HL-60/S4 (cell line): ENCODE measurements around the gene GH1.

Experiments
- in situ Hi-C: fragments of 300-500 bp; cut with MboI; formaldehyde crosslinking; loops from 2 replicates; pipeline ENCODE4 v1.14.3; 2022; ENCODE audit warnings: low sequenced_read_pairs

GH1 gene

DNA sequence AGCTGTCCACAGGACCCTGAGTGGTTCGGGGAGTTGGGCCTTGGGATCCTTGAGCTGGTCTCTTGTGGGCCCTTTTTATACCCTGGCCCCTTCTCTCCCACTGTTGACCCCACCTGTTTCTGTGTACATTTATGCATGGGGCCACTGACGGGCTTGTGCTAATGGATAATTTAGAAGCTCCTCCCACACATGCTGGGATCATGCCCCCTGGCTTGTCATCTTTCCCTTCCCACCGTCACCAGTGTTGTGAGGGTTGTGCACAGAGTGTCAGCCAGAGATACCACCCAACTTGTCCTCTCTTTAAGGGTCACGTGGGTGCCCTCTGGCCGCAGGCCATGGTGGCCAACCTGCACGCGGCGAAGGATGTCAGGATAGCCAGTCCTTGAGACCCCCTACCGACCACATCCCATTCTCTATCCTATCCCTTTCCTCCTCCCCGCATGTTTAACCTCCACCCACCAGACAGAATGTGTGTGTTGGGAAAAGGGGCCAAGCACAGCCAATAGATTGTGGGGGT is at the start of gene GH1:
TSS of gene GH1 (minus strand) at position 51 of the 517 bp plus-strand sequence. CDS start 63 bp downstream, outside the sequence.
- in situ Hi-C loops = loop anchor here (10.0 kb wide), 2 partner anchors 106 to 366 kb away; partner anchors contain the start of gene ICAM2

DNA sequence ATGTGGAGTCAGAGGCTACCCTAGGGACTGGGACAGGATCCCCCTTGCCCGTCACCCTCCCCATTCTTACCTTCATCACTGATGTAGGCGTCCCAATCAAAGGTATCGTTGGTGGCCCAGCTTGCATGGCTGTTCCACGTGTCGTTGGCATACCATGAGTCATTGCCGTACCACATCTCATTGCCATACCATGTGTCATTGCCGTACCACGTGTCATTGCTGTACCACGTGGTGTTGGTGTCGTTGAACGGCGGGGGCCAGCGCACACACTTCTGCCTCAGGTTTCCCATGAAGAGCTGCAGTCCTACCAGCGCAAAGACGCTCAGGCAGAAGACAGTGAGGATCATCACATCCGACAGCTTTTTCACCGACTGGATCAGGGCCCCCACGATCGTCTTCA is 49.3 kb upstream of the GH1 start:
- in situ Hi-C loops = no loop called here

DNA sequence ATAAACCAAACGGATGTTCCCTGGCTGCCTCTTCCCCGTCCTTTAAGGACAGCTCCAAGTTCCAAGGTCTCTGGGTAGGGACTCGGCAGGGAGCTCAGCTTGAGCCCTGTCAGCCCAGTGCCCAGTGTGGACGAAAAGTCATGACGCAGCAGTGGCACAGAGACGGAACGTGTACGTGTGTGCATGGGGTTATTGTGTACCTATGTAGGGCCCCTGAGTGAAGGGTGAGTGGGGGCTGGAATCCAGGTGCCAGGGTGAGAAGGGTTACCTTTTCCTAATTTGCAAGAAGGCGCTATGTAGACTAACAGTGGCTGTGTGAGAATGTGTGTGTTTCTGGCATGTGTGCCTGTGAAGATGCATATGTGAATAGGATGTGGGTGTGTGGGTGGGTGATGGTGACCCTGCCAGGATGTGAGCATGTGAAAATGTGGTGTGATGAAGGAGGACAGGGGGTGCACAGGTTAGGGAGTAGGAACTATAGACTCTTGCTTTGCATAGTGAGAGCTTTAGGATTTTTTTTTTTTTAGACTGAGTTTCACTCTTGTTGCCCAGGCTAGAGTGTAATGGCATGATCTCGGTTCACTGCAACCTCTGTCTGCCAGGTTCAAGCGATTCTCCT is 48.1 kb upstream of the GH1 start:
- in situ Hi-C loops = no loop called here

DNA sequence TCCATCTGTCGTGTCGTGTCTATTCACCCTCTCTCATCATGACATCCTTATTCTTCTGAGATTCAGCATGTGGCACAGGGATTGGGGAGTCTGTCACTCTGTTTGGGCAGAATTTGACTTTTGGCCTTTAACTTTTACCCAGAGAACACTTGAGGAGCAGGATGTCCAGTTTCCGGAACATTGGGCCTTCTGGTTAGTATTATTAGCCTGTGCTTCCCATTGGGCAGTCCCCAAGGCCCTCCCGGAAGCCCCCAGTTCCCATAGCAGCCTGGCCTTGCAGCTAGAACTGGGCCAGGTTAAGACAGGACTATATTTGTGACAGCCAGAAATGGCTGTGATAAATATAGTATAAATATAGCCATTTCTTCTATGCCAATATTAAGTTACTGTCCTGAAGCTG is 44.5 kb upstream of the GH1 start:
- in situ Hi-C loops = no loop called here

DNA sequence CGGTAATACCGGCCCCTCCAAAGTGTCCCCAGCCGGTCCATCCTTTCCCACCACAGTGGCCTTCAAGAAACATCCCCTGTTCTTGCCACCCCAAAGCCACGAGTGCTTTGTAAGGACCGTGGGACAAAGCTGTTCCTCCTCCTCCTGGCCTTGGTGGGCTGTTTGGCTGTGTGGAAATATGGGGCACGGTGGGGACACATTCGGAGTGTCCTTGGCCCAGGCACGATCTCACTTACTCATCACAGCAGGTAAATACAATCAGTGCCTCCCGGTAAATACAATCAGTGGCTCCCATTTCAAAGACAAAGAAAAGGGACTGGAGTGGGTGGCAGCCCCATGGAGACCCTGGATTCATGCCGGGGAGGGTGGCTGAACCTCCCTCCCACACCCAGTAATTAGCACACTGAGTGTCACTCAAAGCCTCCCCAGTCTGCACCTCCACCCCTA is 43.7 kb upstream of the GH1 start:
- in situ Hi-C loops = no loop called here

DNA sequence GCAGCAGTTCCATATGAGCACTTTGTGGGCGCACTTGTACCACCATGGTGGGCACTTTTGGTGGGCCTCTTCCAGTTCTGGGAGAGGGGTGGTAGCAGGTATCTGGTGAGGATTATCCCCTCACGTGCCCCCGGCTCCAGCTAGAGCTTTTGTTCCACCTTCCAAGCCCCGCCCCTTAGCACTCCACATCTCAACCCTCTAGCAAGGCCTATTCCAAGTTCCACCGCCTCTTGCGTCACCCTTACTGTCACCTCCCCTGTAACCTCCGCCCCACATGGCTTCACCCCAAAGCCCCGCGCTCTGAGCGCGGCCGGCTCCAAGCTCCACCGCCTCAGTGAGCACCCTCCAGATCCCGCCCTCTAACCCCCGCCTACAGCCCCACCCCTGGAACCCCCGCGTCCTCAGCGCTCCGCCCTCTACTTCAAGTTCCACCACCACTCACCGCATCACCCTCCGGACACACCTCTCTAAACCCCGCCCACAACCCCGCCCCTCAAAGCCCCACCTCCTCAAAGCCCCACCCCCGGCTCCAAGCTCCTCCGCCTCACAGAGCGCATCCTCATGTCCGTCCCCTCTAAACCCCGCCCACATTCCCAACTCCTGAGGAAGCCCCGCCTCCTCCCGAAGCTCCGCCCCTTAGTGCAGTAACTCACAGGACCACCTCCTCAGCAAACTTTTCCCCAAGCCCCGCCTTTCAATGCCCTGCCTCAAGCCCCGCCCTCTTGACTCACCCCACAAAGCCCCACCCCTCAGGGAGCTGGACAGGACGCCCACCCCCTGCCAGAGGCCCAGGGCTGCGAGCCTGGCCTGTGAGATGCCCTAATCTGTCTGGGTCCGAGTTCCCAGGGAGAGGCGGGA is 42.9 kb upstream of the GH1 start:
- in situ Hi-C loops = no loop called here

DNA sequence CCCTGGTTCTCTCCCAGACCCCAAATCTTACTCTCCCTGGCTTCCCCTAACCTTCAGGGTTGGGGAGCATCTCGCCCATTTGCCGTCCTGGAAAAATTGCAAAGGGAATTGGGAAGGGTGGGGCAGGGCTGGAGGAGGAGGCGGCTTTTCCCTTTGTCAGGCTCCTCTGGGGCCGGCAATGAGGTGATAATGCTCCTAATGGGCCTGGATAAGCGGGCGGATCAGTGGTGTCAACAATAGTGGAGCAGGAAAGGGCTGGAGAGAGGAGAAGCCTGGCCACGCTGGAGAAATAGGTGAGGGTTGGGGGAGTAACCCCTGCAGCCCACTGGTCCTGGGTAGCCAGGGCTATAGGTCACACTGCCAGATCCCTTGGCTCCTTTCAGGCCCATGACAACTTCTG is 41.8 kb upstream of the GH1 start:
- in situ Hi-C loops = no loop called here

DNA sequence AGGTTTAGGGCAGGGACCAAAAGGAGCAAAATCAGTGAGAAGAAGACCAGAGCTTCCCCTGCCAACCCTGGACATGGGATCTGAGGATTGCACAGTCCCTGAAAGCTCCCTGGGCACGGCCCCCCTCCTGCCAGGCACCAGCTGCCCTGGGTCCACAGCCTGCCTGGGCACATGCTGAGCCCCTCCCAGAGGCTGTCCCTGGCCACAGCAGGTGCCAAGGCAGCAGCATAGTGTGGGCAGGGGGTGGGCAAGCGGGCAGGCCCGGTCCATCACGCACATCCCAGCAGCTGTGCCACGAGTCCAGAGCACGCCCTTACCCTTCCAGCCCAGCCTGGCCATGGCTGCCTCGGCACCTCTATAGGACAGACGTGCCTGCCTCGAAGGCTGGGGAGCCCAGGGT is 41.4 kb upstream of the GH1 start:
- in situ Hi-C loops = no loop called here

DNA sequence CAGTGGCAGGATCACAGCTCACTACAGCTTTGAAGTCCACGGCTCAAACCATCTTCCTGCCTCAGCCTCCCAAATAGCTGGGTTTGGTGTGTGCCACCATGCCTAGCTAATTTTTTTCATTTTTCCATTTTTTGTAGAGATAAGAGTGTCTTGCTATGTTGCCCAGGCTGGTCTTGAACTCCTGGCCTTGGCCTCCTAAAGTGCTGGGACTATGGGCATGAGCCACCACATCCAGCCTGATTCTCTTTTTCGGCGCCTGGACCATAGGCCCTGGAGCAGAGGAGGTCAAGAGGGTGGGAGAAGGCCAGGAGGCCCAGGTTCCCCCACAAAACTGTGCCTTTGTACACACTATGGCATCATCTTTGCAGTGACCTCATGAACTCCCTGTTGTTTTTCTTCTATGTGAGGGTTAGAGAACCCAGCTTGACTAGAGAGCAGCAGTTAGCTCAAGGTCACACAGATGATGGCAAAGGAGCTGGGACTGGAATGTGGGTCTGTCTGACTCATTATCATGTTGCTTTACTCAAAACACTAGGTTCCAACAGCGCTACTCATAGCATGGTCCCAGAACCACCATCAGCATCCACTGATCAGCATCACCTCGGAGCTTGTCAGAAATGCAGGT is 37.8 kb upstream of the GH1 start:
- in situ Hi-C loops = no loop called here

DNA sequence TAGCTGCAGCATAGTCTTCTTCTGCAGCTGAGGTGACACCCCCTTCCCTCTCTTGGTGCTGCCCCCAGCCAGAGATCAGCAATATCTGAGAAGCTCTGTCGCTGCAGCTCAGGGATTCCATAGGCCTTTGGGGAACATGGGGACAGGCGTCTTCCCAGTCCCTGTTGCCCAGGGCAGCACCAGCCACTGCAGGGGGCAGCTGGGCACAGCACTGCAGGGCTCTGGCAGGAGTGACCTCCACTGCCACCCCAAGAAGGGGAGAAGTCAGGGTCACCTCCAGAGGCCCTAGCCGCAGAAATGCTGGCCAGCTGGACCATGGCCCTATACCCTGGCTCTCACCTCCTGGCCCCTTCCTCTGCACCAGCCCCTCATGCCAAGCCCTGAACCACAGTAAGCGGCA is 37.2 kb upstream of the GH1 start:
- in situ Hi-C loops = no loop called here

DNA sequence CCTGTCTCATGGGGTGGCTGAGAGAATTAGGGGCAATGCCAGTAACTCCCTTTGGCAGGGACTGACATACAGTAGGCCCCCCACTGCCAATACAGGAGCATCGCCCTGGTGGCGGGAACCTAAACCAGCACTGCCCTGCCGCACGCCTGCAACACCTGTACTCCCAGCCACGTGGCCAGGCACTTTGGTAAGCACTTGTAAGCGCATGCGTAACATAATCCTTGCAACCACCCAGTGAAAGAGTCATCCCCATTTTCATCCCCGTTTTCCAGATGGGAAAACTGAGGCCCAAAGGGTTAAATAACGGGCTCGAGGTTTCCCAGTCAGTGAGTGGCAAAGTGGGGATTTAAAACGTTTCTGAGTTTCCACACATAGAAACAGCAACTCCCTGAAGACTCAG is 36.6 kb upstream of the GH1 start:
- in situ Hi-C loops = no loop called here

DNA sequence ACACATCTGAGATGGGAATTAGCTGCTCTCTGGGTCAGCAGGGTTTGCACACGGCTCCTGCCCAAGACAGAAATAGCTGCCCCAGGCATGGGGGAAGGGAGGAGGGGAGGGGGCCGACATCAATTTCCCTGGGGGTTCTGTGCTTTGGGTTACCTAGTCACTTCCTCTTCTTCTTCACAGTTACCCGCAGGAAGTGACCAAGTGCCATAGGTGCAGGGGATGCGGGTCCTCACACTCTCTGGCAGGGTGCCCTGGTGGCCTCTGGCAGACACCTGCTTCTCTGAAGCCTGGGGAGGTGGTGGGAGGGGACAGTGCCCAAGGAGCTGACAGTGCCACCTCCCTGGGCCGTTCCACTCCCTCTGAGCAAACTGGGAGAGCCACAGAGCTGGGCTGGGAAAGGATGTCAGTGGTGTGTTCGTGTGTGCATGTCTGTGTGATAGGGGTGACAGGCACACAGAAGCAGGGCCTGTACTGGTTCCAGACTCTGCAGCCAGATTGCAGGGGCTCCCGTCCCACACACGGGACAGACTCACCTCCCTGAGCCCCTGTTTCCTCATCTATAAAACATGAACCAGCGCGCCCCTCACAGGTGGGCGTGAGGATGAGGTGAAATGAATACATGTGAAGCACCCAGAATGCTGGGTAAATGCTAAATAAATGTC is 35.9 kb upstream of the GH1 start:
- in situ Hi-C loops = no loop called here

DNA sequence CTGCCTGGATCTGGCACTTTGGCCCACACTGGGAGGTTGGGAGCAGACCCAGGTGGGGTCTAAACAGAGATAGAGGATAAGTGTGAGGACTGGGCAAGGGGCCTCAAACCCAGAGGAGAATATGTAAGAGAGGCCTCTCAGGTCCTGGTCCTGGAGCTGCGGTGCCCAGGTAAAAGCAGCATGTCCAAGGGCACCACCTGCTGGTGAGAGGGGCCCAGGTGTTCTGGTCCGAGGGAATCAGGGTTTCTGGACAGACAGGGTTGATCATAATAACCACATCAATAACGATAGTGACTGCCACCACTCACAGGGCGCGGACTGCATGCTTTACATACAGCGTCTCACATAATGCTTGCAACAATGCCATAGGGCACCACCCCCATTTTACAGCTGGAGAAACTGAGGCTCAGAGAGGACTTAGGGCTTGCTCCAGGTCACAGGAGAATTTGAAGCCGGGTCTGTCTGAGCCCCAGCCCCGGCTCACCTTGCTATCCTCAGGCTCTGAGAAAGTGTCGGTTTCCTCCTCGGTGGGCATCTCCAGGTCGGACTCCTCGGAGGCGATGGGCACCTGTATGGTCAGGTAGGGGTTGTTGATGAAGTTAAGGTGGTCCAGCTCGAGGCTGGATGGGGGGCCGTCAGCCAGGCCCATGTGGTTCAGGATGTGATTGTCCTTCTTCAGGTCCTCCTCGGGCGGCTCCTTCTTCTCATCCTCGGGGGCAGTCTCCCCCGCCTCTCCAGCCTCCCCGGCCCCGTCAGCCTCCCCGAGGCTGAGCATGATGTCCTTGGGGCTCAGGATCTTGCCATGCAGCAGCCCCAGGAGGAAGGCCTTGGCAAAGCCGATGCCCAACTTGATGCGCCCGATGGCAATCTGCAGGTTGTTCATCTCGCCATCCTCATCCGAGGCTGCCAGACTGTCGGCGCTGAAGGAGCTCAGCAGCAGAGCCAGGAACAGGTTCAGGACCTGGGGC is 32.6 kb upstream of the GH1 start:
- in situ Hi-C loops = no loop called here

DNA sequence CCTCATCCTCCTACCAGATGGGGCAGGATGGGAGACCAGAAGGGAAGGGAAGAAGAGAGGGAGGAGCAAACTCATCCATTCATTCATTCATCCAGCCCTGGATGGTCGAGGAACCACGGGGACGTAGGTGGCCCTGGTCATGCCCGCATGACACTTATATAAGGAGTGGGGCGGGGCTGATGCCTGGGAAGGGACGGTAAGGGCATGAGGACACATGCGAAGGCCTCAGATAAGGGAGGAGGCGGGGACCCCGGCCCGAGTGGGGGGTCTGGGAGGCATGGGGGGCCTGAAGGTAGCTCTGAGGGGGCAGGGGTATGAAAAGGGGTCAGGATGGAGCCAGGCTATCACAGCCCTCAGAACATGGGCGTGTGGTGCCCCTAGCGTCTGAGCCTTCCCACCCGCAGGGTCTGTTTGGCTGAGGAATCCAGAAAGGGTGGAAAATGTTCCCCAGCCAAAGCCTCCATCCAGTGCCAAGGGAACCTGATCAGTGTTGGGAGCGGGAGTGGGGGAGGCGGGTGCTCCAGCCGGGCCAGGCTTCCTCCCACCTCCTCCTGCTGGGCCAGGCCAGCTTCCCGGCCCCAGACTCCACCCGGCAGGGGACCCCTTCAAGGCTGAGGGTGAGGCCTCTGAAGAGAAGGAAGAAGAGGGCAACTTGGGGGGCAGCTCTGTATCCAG is 31.1 kb upstream of the GH1 start:
- in situ Hi-C loops = no loop called here

DNA sequence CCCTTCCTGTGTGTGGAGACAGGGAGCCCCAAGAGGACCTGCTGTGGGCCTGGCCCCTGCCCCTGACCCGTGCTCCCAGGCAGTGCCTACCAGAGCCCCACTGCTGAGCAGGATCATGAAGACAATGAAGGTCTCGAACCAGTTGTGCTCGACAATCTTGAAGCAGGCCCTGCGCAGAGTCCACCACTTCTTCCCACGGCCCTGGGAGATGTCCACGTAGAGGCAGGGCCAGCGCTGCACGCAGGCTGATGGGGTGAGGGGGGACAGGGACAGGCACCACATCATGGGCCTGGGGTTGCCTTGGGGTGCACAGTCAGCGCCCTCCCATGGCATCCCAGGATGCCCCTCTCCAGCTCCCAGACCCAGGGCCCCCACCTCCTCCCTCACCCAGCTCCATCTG is 29.9 kb upstream of the GH1 start:
- in situ Hi-C loops = no loop called here

DNA sequence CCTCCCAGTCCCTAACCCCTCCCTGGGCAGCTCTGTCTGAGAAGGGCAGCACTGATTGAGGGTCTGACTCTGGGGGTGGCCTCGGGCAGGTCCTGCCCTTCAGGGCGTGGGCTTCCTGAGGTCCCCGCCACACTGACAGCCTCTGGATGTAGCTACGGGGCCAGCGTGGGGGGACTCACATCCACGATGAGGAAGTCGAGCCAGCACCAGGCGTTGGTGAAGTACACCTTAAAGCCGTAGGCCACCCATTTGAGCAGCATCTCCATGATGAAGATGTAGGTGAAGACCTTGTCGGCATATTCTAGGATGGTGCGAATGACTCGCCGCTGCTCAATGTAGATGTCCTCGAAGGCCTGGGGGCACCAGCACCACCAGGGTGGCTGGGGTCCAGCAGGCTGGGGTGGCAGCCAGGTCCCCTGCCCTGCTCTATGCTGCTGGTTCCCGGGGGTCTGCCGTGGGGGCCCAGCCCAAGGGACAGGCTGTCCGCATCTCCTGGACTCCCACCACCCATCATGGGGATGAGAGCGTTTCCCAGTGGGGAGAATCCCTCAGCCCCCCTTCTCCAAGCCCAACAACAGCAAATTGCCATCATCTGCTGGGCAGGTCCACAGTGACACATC is 29.2 kb upstream of the GH1 start:
- in situ Hi-C loops = no loop called here

DNA sequence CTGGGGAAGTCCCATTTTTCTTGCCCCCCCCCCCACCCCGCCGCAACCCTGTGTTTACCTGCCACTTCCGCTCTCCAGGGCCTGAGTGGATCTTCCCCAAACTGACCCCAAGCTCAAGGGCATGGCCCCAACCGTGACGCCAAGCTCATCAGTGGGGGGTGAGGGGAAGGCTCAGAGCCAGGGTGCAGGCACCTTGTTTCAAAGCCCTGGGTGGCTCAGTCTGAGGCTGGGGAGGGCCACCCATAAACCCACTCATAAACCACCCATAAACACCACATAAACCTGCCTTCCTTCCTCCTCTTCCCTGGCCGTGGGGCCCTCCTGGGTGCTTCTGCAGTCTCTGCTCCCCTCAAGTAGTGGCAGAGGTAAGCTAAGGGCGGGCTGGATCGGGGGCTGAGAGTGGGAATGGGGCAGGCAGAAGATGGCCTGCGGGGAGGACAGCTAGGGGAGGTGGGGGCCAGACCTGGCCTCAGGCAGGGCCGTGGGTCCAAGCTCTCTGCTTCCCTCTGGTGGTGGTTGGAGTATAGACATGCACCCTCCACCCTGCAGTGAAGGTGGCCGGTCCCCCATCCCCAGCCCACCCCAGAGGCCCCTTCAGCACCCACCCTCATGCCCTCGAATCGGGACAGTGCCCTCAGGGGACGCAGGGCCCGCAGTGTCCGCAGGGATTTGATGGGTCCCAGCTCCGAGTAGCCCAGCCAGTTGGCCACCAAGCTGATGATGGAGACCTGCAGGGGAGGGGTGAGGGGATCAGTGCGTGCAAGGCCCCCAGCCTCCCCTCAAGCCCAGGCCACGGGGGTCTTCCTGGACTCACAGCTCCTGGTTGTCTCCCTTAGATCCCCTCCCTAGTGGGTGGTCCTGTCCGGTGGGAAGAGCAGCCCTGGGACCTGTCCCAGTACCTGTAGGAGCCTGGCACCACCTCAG is 28.1 kb upstream of the GH1 start:
- in situ Hi-C loops = no loop called here
